A204.1 (cell line): ENCODE measurements around the gene HOXB1.
"Not testable (repeated sequence)": the region's sequence is repeated elsewhere in the genome, so short reads cannot be mapped to it uniquely, and the experiment has no call there.

Experiments used
- FAIRE-seq: peaks from 2 replicates; lab custom pipeline; 2012; peaks lifted over from hg19 to GRCh38; lab: Jason Lieb, UNC

The HOXB1 gene

GRCh38 chr17:48515925-48516900 is 14.6 kb downstream of the HOXB1 start:
- FAIRE-seq = no peak

- no peak for FAIRE-seq
Observed at GRCh38 chr17:48514477-48514876, 16.3 kb downstream of the HOXB1 start.

GRCh38 chr17:48513666-48514455 is 16.9 kb downstream of the HOXB1 start:
- FAIRE-seq = no peak

- no peak for FAIRE-seq
Observed at GRCh38 chr17:48513097-48513496, 17.7 kb downstream of the HOXB1 start.

- FAIRE-seq = no peak
Observed at GRCh38 chr17:48510761-48511604, 19.8 kb downstream of the HOXB1 start.

- FAIRE-seq = no peak
Observed at GRCh38 chr17:48510381-48510760, 20.4 kb downstream of the HOXB1 start.

GRCh38 chr17:48509708-48510107 is 21.1 kb downstream of the HOXB1 start:
- FAIRE-seq = not testable (repeated sequence)

- no peak for FAIRE-seq
Observed at GRCh38 chr17:48506246-48506645, 24.6 kb downstream of the HOXB1 start.

GRCh38 chr17:48505788-48506187 is 25.0 kb downstream of the HOXB1 start:
- no peak for FAIRE-seq

GRCh38 chr17:48504953-48505352 is 25.9 kb downstream of the HOXB1 start:
- no peak for FAIRE-seq

GRCh38 chr17:48503747-48504146 is 27.1 kb downstream of the HOXB1 start:
- FAIRE-seq = no peak

- FAIRE-seq = no peak
Observed at GRCh38 chr17:48502901-48503300, 27.9 kb downstream of the HOXB1 start.

- FAIRE-seq = no peak
Observed at GRCh38 chr17:48502312-48502711, 28.5 kb downstream of the HOXB1 start.

- FAIRE-seq = no peak
Observed at GRCh38 chr17:48500435-48501426, 30.1 kb downstream of the HOXB1 start.

- FAIRE-seq = no peak
Observed at GRCh38 chr17:48499735-48500434, 30.9 kb downstream of the HOXB1 start.

GRCh38 chr17:48499248-48499647 is 31.6 kb downstream of the HOXB1 start:
- no peak for FAIRE-seq

- no peak for FAIRE-seq
Observed at GRCh38 chr17:48498164-48498850, 32.5 kb downstream of the HOXB1 start.

GRCh38 chr17:48497103-48497502 is 33.7 kb downstream of the HOXB1 start:
- FAIRE-seq = no peak

GRCh38 chr17:48494335-48494734 is 36.5 kb downstream of the HOXB1 start:
- no peak for FAIRE-seq
